Measurements from ENCODE around the gene RNF217.
A peak's percentile ranks its signal among the peaks of the same experiment; 100 is the strongest.
"Not testable (repeated sequence)": the region's sequence is repeated elsewhere in the genome, so short reads cannot be mapped to it uniquely, and the experiment has no call there.

RNF217 gene, protein sequence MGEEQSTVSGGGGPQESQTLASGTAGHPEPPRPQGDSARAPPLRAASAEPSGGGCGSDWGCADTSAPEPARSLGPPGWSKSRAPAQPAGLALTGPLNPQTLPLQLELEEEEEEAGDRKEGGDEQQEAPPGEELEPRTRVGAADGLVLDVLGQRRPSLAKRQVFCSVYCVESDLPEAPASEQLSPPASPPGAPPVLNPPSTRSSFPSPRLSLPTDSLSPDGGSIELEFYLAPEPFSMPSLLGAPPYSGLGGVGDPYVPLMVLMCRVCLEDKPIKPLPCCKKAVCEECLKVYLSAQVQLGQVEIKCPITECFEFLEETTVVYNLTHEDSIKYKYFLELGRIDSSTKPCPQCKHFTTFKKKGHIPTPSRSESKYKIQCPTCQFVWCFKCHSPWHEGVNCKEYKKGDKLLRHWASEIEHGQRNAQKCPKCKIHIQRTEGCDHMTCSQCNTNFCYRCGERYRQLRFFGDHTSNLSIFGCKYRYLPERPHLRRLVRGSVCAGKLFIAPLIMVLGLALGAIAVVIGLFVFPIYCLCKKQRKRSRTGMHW

DNA sequence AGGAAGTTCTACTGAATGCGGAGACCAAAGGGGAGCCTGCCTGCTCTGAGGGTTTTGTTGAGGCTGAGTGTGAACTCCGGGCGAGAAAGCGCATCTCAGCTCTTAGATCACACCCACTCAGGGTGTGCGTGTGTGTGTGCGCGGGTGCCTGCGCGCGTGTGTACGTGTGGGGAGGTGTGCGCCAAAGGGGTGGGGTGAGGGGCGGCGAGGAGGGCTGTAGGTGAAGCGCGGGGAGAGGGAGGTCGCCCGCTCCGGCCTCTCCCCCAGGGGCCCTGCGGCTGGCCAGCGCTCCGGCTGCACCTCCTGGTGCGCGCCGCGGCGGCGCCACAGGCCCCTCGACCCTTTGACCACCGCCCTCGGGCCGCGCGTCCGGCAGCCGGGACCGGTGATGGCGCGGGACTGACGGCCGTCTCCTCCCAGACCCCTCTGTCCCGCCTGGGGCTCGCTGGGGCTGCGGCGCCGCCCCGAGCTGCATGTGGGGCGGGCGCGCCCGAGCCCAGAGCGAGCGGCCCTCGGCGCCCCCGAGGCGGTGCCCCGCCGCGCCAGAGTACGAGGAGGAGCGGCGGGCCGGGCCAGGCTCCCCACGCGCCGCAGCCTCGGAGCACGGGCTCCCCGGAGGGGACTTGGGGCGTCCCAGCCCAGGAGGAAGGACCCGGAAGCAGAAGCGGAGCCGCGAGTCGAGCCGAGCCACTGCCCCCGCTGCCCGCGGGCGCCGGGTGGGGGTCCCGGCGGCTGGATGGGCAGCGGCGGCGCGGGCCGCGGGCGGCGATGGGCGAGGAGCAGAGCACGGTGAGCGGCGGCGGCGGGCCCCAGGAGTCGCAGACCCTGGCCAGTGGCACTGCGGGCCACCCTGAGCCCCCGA is at the start of gene RNF217:
Gene RNF217 (plus strand): TSS at position 661 of the 862 bp plus-strand sequence. CDS start 108 bp downstream, at position 769.
- peak; percentile 70 for DNase-seq (ENCODE audit: low spot score)

DNA sequence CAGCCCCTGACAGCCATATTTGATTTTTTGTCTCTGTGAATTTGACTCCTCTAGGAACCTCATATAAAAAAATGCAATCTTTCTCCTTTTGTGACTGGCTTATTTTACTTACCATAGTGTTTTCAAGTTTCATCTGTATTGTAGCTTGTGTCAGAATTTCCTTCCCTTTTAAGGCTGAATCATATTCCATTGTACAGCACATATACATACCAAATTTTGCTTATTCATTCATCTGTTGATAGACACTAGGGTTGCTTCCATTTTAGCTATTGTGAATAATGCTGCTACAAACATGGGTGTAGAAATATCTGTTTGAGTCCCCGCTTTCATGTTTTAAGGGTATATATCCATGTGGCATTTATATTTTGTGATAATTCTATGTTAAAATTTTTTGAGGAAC is 49.2 kb upstream of the RNF217 start:
- no peak for DNase-seq (ENCODE audit: low spot score)

DNA sequence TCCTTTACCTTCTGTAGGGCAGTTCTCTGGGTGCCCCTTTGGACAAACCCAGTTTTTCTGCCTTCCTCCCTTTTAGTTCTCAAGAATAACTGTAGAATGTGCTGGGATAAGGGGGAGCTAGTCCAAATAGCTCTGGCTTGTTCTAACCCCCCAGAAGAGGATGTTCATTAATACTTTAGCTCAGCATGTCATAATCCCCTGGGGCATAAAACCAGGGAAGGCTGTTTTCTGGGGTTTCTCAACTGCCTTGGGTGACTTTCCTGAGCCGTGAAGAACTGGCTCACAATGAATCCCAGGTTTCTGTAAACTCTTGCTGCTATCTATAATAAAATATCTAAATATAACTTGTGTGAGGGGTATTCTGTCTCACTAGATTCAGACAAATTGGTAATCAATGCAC is 44.5 kb upstream of the RNF217 start:
- DNase-seq (ENCODE audit: low spot score): no peak

DNA sequence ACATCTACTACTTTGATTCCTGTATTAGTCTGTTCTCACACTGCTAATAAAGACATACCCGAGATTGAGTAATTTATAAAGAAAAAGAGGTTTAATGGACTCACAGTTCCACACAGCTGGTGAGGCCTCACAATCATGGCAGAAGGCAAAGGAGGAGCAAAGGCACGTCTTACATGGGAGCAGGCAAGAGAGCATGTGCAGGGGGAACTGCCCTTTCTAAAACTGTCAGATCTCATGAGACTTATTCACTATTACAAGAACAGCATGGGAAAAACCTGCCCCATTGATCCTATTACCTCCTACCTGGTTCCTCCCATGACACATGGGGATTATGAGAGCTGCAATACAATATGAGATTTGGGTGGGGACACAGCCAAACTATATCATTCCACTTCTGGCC is 42.5 kb upstream of the RNF217 start:
- DNase-seq (ENCODE audit: low spot score): not testable (repeated sequence)

DNA sequence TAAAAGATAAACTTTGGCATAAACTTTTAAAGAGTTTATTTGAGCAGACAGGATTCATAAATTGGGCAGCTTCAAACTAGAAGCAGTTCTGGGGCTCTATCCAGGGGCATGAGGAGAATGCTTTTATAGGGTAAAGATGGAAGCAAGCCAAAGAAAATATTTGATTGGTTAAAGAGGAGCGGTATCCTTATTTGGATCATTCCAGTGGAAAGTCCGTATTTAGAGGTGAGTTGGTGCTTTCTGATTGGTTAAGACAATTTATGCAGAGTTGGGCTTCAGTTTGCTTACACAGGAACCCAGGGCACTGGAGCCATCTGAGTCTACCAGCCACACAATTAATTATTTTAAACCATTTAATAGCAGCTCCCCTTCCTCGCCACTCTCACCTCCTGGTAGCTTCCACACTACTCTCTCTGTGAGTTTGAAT is 37.9 kb upstream of the RNF217 start:
- DNase-seq (ENCODE audit: low spot score): no peak

DNA sequence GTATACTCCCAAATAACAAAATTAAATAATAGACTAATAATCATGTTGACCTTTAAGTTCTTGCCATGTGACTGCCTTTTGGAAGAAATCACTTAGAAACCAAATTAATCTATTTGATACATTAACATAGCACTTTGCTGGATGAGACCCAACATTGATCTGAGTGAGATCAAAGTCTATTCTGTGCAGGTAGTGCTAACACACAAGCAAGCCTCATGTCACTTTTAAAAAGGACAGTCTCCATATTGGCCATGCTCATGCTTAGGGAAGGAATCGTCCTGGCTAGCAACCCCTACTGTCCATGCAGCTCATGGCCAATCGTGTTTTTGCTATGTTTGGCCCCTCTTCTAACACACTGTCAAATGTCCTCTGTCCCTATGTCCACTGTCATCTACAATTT is 35.8 kb upstream of the RNF217 start:
- DNase-seq (ENCODE audit: low spot score): no peak

DNA sequence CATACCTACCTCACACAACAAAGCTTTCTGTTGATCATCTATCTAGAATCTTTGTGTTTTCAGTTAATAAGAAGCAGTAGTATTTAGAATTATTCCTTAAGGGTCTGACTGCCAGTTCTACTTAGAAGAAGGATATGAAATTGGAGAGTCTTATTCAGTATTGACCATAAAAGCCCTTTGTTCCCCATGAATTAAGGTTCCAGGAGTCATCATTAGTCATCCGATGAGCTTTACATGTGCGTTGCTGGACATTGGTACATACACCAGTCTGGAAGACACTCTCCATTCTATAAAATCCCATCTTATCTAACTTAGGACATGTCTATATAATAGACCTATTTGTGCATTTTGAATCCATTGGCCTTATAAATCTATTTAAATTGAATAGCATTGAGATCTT is 34.4 kb upstream of the RNF217 start:
- no peak for DNase-seq (ENCODE audit: low spot score)

DNA sequence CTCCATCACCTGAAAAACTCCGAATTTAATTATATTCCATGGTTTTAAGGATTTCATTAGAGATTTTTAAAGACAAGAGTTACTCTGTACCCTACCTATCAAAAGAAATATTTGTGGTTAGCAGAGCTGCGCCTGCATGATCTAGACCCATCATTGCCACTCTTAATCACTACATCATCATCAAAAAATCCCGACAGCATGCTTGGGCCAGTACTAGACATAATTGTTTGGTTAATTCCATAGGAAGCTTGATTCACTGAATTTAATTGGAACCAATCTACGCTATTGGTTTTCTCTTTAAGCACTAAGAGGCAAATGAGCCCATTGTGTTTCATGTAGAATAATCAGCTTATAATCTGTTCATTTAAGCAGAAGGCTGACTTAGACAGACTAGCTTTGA is 33.4 kb upstream of the RNF217 start:
- DNase-seq (ENCODE audit: low spot score): no peak

DNA sequence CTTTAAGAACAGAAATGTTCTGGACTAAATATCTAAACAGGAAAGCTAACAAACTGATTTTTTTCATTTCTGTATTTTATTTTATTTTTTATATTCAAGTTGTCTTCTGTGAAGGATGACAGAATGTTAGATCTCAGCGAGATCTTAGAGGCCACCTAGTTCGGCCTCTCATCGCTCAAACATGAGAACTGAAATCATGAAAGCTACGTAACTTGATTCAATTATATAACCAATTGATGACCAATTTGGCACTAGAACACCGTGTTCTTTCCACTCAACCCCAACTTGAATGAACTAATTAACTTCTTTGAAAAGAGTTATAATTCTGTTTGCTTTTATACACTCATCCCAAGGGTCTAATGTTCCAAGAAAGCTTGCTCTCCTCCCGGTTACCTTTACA is 24.6 kb upstream of the RNF217 start:
- no peak for DNase-seq (ENCODE audit: low spot score)

DNA sequence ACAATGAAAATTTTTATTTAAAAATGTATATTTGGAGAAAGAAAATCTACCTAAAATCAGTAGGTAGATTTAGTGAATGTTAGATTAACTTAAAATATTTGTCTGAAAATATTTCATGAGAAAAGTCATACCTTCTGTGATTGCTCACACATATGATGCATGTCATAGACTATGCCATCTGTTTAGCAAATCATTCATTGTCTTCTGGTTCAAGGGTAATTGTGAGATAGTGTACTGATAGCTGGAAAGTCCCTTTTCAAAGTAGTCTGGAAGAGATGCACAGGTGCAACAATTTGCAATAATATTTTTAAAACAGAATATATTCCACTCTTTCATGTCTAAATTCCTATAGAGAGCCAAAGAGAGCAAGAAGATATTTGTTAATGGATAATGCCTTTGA is 21.0 kb upstream of the RNF217 start:
- DNase-seq (ENCODE audit: low spot score): no peak

DNA sequence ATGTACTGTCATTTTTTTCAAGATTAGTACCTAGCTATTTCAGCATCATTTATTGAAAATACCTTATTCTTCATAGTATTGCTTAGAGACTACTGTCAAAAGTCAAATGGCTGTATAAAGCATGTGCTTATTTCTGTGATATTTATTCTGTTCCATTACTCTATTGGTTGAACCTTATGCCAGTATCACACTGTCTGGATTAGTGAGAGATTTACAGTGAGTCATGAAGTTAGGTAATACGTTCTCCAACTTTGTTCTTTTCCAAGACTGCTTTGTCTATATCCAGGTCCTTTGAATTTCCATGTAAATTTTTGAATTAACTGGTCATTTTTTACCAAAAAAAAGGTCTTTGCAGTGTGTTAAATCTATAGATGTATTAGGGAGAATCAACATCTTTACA is 18.6 kb upstream of the RNF217 start:
- no peak for DNase-seq (ENCODE audit: low spot score)

DNA sequence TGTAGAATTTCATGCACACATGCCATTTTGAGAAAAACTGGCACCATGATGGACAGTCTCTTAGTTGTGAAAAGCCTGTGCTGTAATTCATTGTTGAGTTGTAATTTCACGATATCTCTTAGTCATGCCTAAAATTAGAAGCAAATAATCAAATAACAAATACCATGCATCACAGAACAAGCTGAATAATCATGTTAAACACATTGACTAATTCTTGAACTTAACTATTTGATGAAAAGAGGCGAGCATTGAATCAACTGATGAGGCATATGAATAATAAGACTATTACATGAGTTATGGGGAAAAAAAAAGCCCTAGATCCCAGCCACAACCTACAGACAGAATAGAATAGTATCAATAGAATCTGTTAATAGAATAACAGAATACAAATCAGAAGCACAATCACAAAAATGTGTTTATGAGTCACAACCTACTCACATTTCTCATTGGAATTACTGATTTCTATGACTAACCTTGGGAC is 14.2 kb upstream of the RNF217 start:
- DNase-seq (ENCODE audit: low spot score): no peak

DNA sequence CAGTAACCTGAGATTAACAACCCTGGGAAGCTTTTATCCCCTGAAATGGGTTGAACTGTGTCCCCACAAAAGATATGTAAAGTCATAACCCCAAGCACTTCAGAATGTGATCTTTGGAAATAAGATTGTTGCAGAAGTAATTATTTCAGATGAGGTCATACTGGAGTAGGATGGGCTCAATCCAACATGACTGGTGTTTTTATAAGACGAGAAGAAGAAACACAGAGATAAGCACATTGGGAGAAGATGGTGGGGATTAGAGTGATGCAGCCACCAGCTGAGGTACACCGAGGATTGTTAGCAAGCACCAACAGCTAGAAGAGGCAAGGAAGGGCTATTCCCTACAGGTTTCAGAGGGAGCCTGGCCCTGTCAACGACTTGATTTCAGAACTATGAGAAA is 12.5 kb upstream of the RNF217 start:
- DNase-seq (ENCODE audit: low spot score): no peak

DNA sequence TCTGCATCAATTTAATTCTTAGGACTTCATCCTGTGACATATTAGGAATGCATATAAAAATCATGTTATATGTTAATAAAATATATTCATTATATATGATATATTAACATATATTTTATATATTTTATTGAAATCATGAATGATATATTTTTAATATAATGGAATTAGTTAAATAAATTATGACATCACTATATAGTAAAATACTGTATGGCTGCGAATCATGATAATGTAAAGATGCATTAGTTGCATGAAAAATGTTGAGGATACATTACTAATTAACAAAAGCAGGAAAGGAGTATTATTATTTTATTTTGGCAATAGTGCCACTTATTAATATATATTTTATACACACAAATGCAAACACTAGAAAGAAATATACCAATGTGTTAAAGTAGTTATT is 8.4 kb upstream of the RNF217 start:
- no peak for DNase-seq (ENCODE audit: low spot score)

DNA sequence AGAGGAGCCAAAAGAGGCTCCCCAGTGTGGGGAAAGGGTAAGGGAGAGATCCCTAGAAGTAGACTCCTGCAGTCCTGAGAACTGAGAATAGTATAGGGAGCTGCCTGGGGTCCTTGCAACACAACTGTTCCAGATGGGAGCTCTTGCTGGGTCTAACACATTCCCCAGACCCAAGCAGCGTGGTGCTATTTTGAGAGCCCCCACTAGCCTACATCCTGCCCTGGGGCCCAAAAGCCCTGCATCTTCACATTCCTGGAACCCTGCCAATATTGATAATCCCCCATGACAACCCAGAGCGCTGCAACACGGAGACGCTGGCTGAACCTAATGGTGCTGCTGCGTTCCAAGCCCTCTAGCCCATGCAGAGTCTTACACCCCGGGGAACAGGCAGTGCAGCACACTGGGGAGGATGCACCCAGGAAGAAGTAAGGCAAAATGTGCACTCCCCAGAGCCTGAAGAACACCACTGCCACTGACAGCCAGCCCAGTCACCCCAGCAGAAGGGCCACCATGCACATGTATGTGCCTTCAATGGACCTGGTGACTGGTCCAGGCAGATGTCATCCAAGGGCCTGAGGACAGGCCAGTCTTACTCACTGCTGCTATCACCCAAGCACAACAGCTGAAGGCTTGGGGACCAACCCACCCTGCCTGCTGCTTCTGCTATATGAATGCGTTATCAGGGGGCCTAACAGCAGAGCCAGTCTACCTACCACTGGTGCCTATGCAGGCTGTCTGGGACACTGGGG is 7.0 kb upstream of the RNF217 start:
- DNase-seq (ENCODE audit: low spot score): no peak

DNA sequence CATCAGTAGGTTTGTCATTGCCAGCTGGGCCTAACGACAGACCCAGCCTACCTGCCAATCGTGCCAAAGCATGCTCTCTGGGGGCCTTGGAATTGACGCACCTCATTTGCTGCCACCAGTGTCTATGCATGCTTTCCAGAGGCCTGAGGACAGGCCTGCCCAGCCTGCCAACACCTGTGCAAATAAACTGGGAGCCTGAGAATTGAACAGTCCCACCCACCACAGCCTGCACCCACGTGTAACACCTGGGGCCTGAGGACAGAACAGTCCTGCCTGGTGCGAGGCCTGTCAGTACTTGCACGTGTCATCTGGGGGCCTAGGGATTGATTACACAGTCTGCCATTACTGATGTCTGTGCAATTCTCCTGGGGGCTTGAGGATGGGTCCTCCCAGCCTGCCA is 6.2 kb upstream of the RNF217 start:
- DNase-seq (ENCODE audit: low spot score): no peak

DNA sequence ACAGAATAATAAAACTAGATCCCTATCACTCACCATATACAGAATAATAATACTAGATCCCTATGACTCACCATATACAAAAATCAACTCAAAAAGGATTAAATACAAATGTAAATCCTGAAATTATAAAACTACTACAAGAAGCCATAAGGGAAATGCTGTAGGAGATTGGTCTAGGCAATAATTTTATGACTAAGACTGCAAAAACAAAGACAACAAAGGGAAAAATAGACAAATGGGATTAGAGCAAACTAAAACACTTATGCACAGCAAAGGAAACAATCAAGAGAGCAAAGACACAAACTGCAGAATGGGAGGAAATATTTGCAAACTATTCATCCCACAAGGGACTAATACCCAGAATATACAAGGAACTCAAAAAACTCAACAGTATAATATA is 4.1 kb upstream of the RNF217 start:
- no peak for DNase-seq (ENCODE audit: low spot score)

DNA sequence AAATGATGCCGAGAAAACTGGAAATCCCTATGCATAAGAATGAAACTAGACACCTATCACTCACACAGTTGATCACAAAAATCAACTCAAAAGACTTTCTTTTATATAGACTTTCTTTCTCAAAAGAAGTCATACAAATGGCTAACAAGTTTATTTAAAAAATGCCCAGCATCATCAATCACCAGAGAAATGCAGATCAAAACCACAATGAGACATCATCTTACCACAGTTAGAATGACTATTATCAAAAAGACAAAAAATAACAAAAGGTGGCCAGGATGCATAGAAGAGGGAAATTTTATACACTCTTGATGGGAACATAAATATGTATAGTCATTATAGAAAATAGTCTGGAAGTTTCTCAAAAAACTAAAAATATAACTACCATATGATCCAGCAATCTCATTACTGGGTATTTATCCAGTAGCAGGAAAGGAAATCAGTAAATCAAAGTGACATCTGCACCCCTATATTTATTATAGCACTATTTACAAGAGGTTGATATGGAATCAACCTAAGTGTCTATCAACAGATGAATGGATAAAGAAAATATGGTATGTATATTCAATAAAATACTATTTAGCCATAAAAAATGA is 3.4 kb upstream of the RNF217 start:
- no peak for DNase-seq (ENCODE audit: low spot score)

DNA sequence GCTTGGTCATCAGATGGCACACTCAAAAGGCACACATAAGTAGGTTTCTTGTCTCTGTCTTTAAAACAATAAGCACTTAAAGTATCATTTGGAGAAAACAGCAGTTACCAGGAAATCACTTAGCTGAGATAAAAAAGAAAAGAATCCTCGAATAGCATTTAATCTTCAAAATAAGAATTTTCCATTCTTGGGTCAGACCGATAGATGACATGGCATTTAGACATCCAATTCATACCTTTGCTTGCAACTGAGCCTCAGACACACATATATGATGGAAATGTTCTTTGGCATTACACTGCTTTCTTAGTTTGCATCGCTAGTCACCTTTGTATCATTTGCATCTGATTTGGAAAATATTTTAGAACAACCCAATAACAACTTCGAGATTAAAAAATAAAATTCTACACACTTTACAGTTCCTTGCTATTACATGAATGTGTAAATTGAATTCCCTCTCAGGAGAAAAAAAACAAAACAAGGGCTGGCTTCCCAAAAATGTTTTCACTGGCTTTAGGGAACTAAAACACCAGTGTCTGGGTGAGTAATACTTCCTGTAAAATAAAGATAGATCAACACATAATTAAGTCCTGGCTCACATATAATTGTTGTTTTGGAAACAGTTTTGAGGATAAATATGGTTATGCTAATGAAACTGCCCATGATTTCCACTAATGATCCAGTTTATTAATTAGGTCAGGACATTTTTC is 1.3 kb upstream of the RNF217 start:
- no peak for DNase-seq (ENCODE audit: low spot score)

DNA sequence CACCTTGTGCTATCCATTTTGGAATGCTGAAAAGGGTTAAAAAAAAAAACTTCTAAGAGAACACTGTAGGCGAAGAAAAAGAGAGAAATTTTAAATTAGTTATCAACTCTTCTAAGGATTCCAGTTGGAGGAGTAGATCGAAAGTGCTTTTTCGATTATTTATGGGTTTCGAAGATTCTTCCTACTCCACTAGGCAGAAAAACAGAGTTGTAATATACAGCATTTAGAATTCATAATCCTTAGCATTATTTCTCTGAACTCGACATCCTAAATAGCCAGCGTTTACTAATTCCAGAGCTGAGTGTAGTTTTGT is 817 bp upstream of the RNF217 start:
- no peak for DNase-seq (ENCODE audit: low spot score)
